SK-N-SH (cell line): ENCODE results near the gene SLC12A5. TPM values are rescaled to one million over a fixed set of nuclear protein-coding genes. Genes with fewer than 3 reads are reported as not detected.
"Not testable (repeated sequence)": the region's sequence is repeated elsewhere in the genome, so short reads cannot be mapped to it uniquely, and the experiment has no call there.

ENCODE experiments used
- CTCF ChIA-PET: fragments of 300-600, 350-600 bp; formaldehyde crosslinking; extraction: SDS; loops from one replicate; lab custom pipeline; 2021; lab: Yijun Ruan, JAX
- POLR2A ChIA-PET: fragments of 350-600 bp; sonication (Branson Sonifier 250); formaldehyde crosslinking; extraction: SDS; loops from one replicate; lab custom pipeline; 2020; ENCODE audit warnings: antibody characterized with exemption, inconsistent platforms; lab: Yijun Ruan, JAX
- DNase-seq: peaks from one replicate; pipeline ENCODE4 v3.0.0; 2012
- H2AFZ ChIP-seq: fragments of 200-600 bp; sonication (generic); 2 replicates; pipeline ENCODE4 v1.8.1; 2016; ENCODE audit warnings: antibody characterized with exemption, mild to moderate bottlenecking, low read depth
- H3F3A ChIP-seq: fragments of 200-600 bp; sonication (generic); replicated peaks from 2 replicates; pipeline ENCODE3; 2016; ENCODE audit warnings: antibody characterized with exemption, mild to moderate bottlenecking; ENCODE audit not compliant: insufficient read depth
- H3K27ac ChIP-seq, 2 experiments: fragments of 200-500 bp in 1 of 2; fragments of 200-600 bp in 1 of 2; sonication (Bioruptor generic) in 1 of 2; sonication (generic), shearing (Covaris generic) in 1 of 2; 2 replicates each; pipeline versions ENCODE4 v1.5.1 to v1.6.1; 2014 to 2016; ENCODE audit warnings: low read depth in 2 of 2, inconsistent platforms in 1 of 2, low read length in 1 of 2, mild to moderate bottlenecking in 1 of 2, mixed read lengths in 1 of 2
- H3K27me3 ChIP-seq: fragments of 200-600 bp; sonication (generic), shearing (Covaris generic); 2 replicates; pipeline ENCODE4 v1.6.1; 2016; ENCODE audit warnings: mixed run types; ENCODE audit not compliant: insufficient read depth
- H3K36me3 ChIP-seq, 2 experiments: fragments of 200-500 bp in 1 of 2; fragments of 200-600 bp in 1 of 2; sonication (Bioruptor generic) in 1 of 2; sonication (generic) in 1 of 2; replicated peaks in 1 of 2; 2 replicates each; pipeline versions ENCODE3 to v1.5.1; 2014 to 2016; ENCODE audit warnings: low read length in 1 of 2, mild to moderate bottlenecking in 1 of 2; ENCODE audit not compliant: insufficient read depth in 2 of 2, control insufficient read depth in 1 of 2
- H3K4me1 ChIP-seq, 2 experiments: fragments of 200-500 bp in 1 of 2; fragments of 200-600 bp in 1 of 2; sonication (Bioruptor generic) in 1 of 2; sonication (generic), shearing (Covaris generic) in 1 of 2; 2 replicates each; pipeline versions ENCODE4 v1.5.1 to v1.6.1; 2014 to 2016; ENCODE audit warnings: low read depth in 1 of 2, low read length in 1 of 2, mixed run types in 1 of 2; ENCODE audit not compliant: insufficient read depth in 2 of 2, control insufficient read depth in 1 of 2
- H3K4me2 ChIP-seq: fragments of 200-600 bp; sonication (generic), shearing (Covaris generic); 2 replicates; pipeline ENCODE4 v1.6.1; 2017; ENCODE audit warnings: mixed run types
- H3K4me3 ChIP-seq, 2 experiments: fragments of 200-500 bp in 1 of 2; fragments of 200-600 bp in 1 of 2; sonication (Bioruptor generic) in 1 of 2; sonication (generic), shearing (Covaris generic) in 1 of 2; 2 replicates each; pipeline versions ENCODE4 v1.5.1 to v1.8.1; 2014 to 2016; ENCODE audit warnings: low read depth in 2 of 2, inconsistent platforms in 1 of 2, low read length in 1 of 2, mild to moderate bottlenecking in 1 of 2, mixed read lengths in 1 of 2, moderate library complexity in 1 of 2
- H3K79me2 ChIP-seq: fragments of 200-600 bp; sonication (generic); 2 replicates; pipeline ENCODE4 v1.8.1; 2017; ENCODE audit warnings: mild to moderate bottlenecking; ENCODE audit not compliant: insufficient read depth
- H3K9ac ChIP-seq: fragments of 200-600 bp; sonication (generic); 2 replicates; pipeline ENCODE4 v1.6.1; 2017; ENCODE audit warnings: mixed run types
- H3K9me2 ChIP-seq: fragments of 200-600 bp; sonication (generic); 2 replicates; pipeline ENCODE4 v1.6.1; 2017; ENCODE audit warnings: mixed run types
- H3K9me3 ChIP-seq: fragments of 200-600 bp; sonication (generic); 2 replicates; pipeline ENCODE4 v1.6.1; 2017; ENCODE audit warnings: mixed run types, mild to moderate bottlenecking, moderate library complexity
- H4K20me1 ChIP-seq: fragments of 200-600 bp; sonication (generic); 2 replicates; pipeline ENCODE4 v1.6.1; 2017; ENCODE audit warnings: mild to moderate bottlenecking, mixed run types; ENCODE audit not compliant: insufficient read depth
- CHD2 ChIP-seq: fragments of 150-350 bp; IDR thresholded peaks from 2 replicates; pipeline ENCODE4 v1.6.1; 2018; ENCODE audit warnings: low read length; ENCODE audit not compliant: partially characterized antibody
- CTCF ChIP-seq: fragments of 200-600 bp; sonication (generic); IDR thresholded peaks from 2 replicates; pipeline ENCODE4 v1.6.1; 2017; ENCODE audit warnings: antibody characterized with exemption, mild to moderate bottlenecking, moderate library complexity
- EP300 ChIP-seq, 2 experiments: IDR thresholded peaks; 2 replicates each; pipeline versions ENCODE4 v1.4.0 to v1.6.1; 2012; ENCODE audit warnings: borderline replicate concordance in 1 of 2, low read depth in 1 of 2, low read length in 1 of 2
- FOXJ3 ChIP-seq: sonication (generic); formaldehyde crosslinking; IDR thresholded peaks from 2 replicates; pipeline ENCODE4 v1.5.1; 2020; ENCODE audit warnings: mild to moderate bottlenecking, missing genetic modification reagents
- FOXM1 ChIP-seq: IDR thresholded peaks from 2 replicates; pipeline ENCODE4 v1.4.0; 2012; ENCODE audit warnings: low read depth, mild to moderate bottlenecking
- GABPA ChIP-seq: IDR thresholded peaks from 2 replicates; pipeline ENCODE4 v1.4.0; 2012; ENCODE audit warnings: low read depth, mild to moderate bottlenecking
- GATA2 ChIP-seq: sonication (generic); formaldehyde crosslinking; IDR thresholded peaks from 2 replicates; pipeline ENCODE4 v1.5.0; 2020; ENCODE audit warnings: mild to moderate bottlenecking, missing genetic modification reagents
- RCOR1 ChIP-seq: fragments of 150-350 bp; IDR thresholded peaks from 2 replicates; pipeline ENCODE4 v1.6.1; 2017; ENCODE audit warnings: antibody characterized with exemption, low read length
- SIN3A ChIP-seq: IDR thresholded peaks from 2 replicates; pipeline ENCODE4 v1.6.1; 2012; ENCODE audit warnings: low read depth, mild to moderate bottlenecking, low read length, moderate library complexity, borderline replicate concordance
- USF2 ChIP-seq: fragments of 150-350 bp; IDR thresholded peaks from 2 replicates; pipeline ENCODE4 v1.6.1; 2017; ENCODE audit warnings: antibody characterized with exemption, low read length, low read depth, borderline replicate concordance
- WGBS: methylation state at CpG from one replicate; pipeline ENCODE4 v1.1.6; 2017; ENCODE audit warnings: low lambda C conversion rate; 5-methylcytosine and 5-hydroxymethylcytosine counted together
- polyA plus RNA-seq, 3 experiments: library from polyadenylated mRNA; depleted of rRNA; stranded (reverse); fragments of >200 nt; gene quantifications; 2 replicates each; pipeline ENCODE4 v1.2.3, GENCODE V29; 2012

The SLC12A5 gene
- polyA plus RNA-seq, 1 of the 3 experiments (the other 2 are of a cell fraction), result 19.9 TPM

GRCh38 chr20:45987108-45987780, 41.8 kb upstream of the SLC12A5 start (continued):
- TF ChIP-seq USF2 (no peak), GABPA (no peak)

GRCh38 chr20:45988830-45989229, 40.2 kb upstream of the SLC12A5 start:
- POLR2A ChIA-PET, H3F3A ChIP-seq, H3K9ac ChIP-seq, H3K36me3 ChIP-seq, H3K27ac ChIP-seq, H3K79me2 ChIP-seq, H4K20me1 ChIP-seq, H3K4me1 ChIP-seq, H3K9me2 ChIP-seq, H3K4me3 ChIP-seq, H2AFZ ChIP-seq, H3K4me2 ChIP-seq, H3K27me3 ChIP-seq, H3K9me3 ChIP-seq, DNase-seq: not testable (repeated sequence)
- 52% methylated on average over 6 of the region's 6 CpGs for WGBS
- CTCF ChIA-PET, result interaction anchor here (0.6 to 4.1 kb wide), 4 partner anchors 14 to 144 kb away, joined by 3 to 60 read pairs (median 16); partner anchors contain the start of gene ZNF335

GRCh38 chr20:45991616-45992015, 37.4 kb upstream of the SLC12A5 start:
- CTCF ChIA-PET, result interaction anchor here (3.3 kb wide), 1 partner anchor 22 kb away, joined by 17 read pairs; no protein-coding TSS in a partner anchor
- TF ChIP-seq RCOR1 (no peak), GATA2 (CRISPR knock-in tag) (no peak), SIN3A (no peak), FOXJ3 (no peak), EP300 (IDR thresholded peaks at IDR 0.05; ENCODE audit: borderline replicate concordance in 1 of 2, low read depth in 1 of 2, low read length in 1 of 2) (no peak), FOXM1 (no peak), CHD2 (no peak), CTCF (no peak)
- TF ChIP-seq, all 33 proteins: peak for 0

More at GRCh38 chr20:45991616-45992015, 37.4 kb upstream of the SLC12A5 start:
- POLR2A ChIA-PET, result interaction anchor here (0.6 to 0.7 kb wide), 3 partner anchors 25 to 181 kb away, joined by 3 to 6 read pairs (median 4); no protein-coding TSS in a partner anchor
- Histone ChIP-seq H3K9me2 (no peaks in the 10 kb centered on the region), H3K4me2 (no peak overlapping the region), H2AFZ (no peak overlapping the region), H3K9me3 (no peaks in the 10 kb centered on the region), H3K79me2 (no peaks in the 10 kb centered on the region), H3K4me3 (no peak overlapping the region), H3K27ac (no peak overlapping the region), H4K20me1 (no peaks in the 10 kb centered on the region), H3K36me3 (no peaks in the 10 kb centered on the region), H3K4me1 (peaks cover 0 to 2% of the 10 kb centered on the region in 2 experiments; a peak in 2 of 4 replicates), H3K27me3 (no peaks in the 10 kb centered on the region; the same call in 1 of the 2 replicates), H3K9ac (no peak overlapping the region), H3F3A (no peaks in the 10 kb centered on the region)
- 69% methylated on average over 3 of the region's 3 CpGs for WGBS
- no peak for DNase-seq
